ENCODE measurements around the gene SPNS2.

DNA sequence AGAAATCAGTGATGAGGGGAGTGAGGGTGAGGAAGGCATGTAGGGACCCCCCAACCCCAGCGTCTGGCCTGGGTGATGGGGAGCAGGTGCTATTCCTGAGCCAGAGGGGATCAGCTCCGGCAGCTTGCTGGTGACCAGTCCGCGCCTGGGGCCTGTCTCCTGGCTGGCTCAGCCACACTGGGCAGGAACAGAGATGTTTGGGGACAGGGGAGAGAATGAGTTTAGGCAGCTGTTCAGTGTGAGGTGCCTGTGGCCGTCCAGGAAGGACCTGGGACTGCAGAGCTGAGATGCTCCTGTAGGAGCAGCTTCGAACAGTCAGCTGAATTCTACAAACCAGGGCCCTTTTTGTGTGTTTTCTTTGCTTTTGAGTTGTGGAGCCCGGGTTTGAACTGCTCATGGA is 23.2 kb upstream of the SPNS2 start:
- TF ChIP-seq EP300 (IDR thresholded peaks at IDR 0.05; ENCODE audit: borderline replicate concordance) (no peak), ZBTB7A (IDR thresholded peaks at IDR 0.05; ENCODE audit: low read depth) (no peak), FOXM1 (IDR thresholded peaks at IDR 0.05; ENCODE audit: borderline replicate concordance, low read depth) (no peak), TEAD4 (IDR thresholded peaks at IDR 0.05) (no peak), RAD21 (IDR thresholded peaks at IDR 0.05; ENCODE audit: low read depth) (no peak), CREB1 (IDR thresholded peaks at IDR 0.05; ENCODE audit: low read depth) (no peak), NFIC (IDR thresholded peaks at IDR 0.05) (no peak), YY1 (IDR thresholded peaks at IDR 0.05; ENCODE audit: low read depth) (no peak), EGR1 (IDR thresholded peaks at IDR 0.05) (no peak)
